GM19043 (cell line): ENCODE data around the gene GALR1.
"Not testable (repeated sequence)": the region's sequence is repeated elsewhere in the genome, so short reads cannot be mapped to it uniquely, and the experiment has no call there.

ENCODE experiments used
- ATAC-seq: cut with Tn5 transposase; IDR thresholded peaks from one replicate; pipeline ENCODE4 v1.9.1; 2021; ENCODE audit warnings: low read depth; ENCODE audit not compliant: unreplicated experiment

Gene GALR1

GRCh38 chr18:77250501-77250925, 865 bp downstream of the GALR1 start:
- ATAC-seq, result no peak

- no peak for ATAC-seq
Measured at GRCh38 chr18:77250926-77251729, 1.5 kb downstream of the GALR1 start.

- no peak for ATAC-seq
Measured at GRCh38 chr18:77251730-77252050, 2.0 kb downstream of the GALR1 start.

GRCh38 chr18:77254711-77255405, 5.2 kb downstream of the GALR1 start:
- ATAC-seq, result no peak

- no peak for ATAC-seq
Measured at GRCh38 chr18:77255426-77256105, 5.9 kb downstream of the GALR1 start.

- ATAC-seq, result no peak
Measured at GRCh38 chr18:77262643-77263465, 13.2 kb downstream of the GALR1 start.

- no peak for ATAC-seq
Measured at GRCh38 chr18:77263466-77263763, 13.8 kb downstream of the GALR1 start.

- no peak for ATAC-seq
Measured at GRCh38 chr18:77267969-77268368, 18.3 kb downstream of the GALR1 start.

GRCh38 chr18:77268456-77268855, 18.8 kb downstream of the GALR1 start:
- ATAC-seq, result no peak

GRCh38 chr18:77271576-77272481, 22.2 kb downstream of the GALR1 start:
- no peak for ATAC-seq

GRCh38 chr18:77290841-77291240, 41.2 kb downstream of the GALR1 start:
- not testable (repeated sequence) for ATAC-seq

GRCh38 chr18:77298172-77298571, 48.5 kb downstream of the GALR1 start:
- ATAC-seq, result no peak

GRCh38 chr18:77299706-77300105, 50.1 kb downstream of the GALR1 start:
- no peak for ATAC-seq

- ATAC-seq, result no peak
Measured at GRCh38 chr18:77300579-77300978, 50.9 kb downstream of the GALR1 start.

- ATAC-seq, result no peak
Measured at GRCh38 chr18:77304268-77304667, 54.6 kb downstream of the GALR1 start.

GRCh38 chr18:77305676-77306075, 56.0 kb downstream of the GALR1 start:
- no peak for ATAC-seq

GRCh38 chr18:77308216-77308615, 58.6 kb downstream of the GALR1 start:
- ATAC-seq, result no peak

- ATAC-seq, result no peak
Measured at GRCh38 chr18:77314511-77314910, 64.9 kb downstream of the GALR1 start.

- no peak for ATAC-seq
Measured at GRCh38 chr18:77314952-77315351, 65.3 kb downstream of the GALR1 start.

- no peak for ATAC-seq
Measured at GRCh38 chr18:77316008-77316407, 66.4 kb downstream of the GALR1 start.
